ENCODE data around the gene CTNNBIP1. TPM values are rescaled to one million over a fixed set of nuclear protein-coding genes. Genes with fewer than 3 reads are reported as not detected.

The CTNNBIP1 gene
- total and polyA plus RNA-seq, 9 of the 15 experiments (the other 6 are each of a cell fraction or from before 2014, with no cell fraction given), result 0.65 to 29.2 (median 14.7) TPM

DNA sequence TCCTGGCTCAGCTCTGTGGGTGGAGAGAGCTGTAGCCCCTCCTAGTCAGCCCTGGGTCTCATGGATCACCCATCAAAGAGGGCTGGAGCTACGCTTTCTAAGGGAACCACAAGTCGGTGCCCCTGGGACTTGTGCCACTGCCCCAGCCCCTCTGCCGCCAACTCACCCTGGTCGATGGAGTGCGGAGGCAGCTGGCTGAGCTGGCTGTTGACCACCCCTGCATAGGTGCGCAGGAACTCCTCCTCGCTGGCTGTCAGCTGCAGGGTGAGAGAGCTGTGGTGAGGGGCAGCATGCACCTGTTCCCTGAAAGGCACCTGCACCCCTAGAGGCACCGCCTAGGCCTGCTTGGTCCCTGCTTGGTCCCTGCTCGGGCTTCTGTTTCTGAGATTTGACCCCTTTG lies 39.0 kb downstream of the CTNNBIP1 start:
- Histone ChIP-seq H3K36me3 (ENCODE audit: control insufficient read depth, insufficient read depth, low read length) (peaks cover 4% of the 10 kb centered on the region; the same call in 1 of the 3 replicates), H3K79me2 (ENCODE audit: control insufficient read depth, insufficient read depth, low read length) (no peaks in the 10 kb centered on the region), H2AFZ (ENCODE audit: low read depth, low read length) (no peak overlapping the region), H3K4me3 (no peak overlapping the region), H4K20me1 (replicated peaks; ENCODE audit: control insufficient read depth, insufficient read depth, low read length) (peaks cover 8% of the 10 kb centered on the region), H3K27me3 (ENCODE audit: control insufficient read depth in 2 of 2, insufficient read depth in 2 of 2, low read length in 2 of 2) (no peaks in the 10 kb centered on the region), H3K4me2 (ENCODE audit: insufficient read depth, low read length) (no peak overlapping the region), H3K4me1 (replicated peaks in 1 of 2; ENCODE audit: control insufficient read depth in 2 of 2, insufficient read depth in 2 of 2, low read length in 2 of 2) (peaks cover 5 to 32% of the 10 kb centered on the region in 2 experiments; a peak in 4 of 5 replicates), H3K9ac (ENCODE audit: insufficient read depth in 1 of 2, low read depth in 2 of 2, low read length in 2 of 2) (peak overlapping the region in 1 of 2 experiments; percentile 66; a peak in 2 of 4 replicates), H3K27ac (ENCODE audit: extremely low read depth, low read depth, low read length) (no peak overlapping the region), H3K9me1 (ENCODE audit: control insufficient read depth, insufficient read depth, low read length) (no peaks in the 10 kb centered on the region), H3K9me3 (replicated peaks; ENCODE audit: control insufficient read depth, insufficient read depth, low read depth, low read length) (no peaks in the 10 kb centered on the region)
- TF ChIP-seq, protein P1, sequence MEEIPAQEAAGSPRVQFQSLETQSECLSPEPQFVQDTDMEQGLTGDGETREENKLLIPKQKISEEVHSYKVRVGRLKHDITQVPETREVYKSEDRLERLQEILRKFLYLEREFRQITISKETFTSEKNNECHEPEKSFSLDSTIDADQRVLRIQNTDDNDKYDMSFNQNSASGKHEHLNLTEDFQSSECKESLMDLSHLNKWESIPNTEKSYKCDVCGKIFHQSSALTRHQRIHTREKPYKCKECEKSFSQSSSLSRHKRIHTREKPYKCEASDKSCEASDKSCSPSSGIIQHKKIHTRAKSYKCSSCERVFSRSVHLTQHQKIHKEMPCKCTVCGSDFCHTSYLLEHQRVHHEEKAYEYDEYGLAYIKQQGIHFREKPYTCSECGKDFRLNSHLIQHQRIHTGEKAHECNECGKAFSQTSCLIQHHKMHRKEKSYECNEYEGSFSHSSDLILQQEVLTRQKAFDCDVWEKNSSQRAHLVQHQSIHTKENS (CRISPR knock-in tag; IDR thresholded peaks at IDR 0.05), result no peak
- TF ChIP-seq, protein P2, sequence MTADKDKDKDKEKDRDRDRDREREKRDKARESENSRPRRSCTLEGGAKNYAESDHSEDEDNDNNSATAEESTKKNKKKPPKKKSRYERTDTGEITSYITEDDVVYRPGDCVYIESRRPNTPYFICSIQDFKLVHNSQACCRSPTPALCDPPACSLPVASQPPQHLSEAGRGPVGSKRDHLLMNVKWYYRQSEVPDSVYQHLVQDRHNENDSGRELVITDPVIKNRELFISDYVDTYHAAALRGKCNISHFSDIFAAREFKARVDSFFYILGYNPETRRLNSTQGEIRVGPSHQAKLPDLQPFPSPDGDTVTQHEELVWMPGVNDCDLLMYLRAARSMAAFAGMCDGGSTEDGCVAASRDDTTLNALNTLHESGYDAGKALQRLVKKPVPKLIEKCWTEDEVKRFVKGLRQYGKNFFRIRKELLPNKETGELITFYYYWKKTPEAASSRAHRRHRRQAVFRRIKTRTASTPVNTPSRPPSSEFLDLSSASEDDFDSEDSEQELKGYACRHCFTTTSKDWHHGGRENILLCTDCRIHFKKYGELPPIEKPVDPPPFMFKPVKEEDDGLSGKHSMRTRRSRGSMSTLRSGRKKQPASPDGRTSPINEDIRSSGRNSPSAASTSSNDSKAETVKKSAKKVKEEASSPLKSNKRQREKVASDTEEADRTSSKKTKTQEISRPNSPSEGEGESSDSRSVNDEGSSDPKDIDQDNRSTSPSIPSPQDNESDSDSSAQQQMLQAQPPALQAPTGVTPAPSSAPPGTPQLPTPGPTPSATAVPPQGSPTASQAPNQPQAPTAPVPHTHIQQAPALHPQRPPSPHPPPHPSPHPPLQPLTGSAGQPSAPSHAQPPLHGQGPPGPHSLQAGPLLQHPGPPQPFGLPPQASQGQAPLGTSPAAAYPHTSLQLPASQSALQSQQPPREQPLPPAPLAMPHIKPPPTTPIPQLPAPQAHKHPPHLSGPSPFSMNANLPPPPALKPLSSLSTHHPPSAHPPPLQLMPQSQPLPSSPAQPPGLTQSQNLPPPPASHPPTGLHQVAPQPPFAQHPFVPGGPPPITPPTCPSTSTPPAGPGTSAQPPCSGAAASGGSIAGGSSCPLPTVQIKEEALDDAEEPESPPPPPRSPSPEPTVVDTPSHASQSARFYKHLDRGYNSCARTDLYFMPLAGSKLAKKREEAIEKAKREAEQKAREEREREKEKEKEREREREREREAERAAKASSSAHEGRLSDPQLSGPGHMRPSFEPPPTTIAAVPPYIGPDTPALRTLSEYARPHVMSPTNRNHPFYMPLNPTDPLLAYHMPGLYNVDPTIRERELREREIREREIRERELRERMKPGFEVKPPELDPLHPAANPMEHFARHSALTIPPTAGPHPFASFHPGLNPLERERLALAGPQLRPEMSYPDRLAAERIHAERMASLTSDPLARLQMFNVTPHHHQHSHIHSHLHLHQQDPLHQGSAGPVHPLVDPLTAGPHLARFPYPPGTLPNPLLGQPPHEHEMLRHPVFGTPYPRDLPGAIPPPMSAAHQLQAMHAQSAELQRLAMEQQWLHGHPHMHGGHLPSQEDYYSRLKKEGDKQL (CRISPR knock-in tag; IDR thresholded peaks at IDR 0.05; ENCODE audit: borderline replicate concordance), result no peak
- no peak for TF ChIP-seq SMC3 (conservative IDR thresholded peaks at IDR 0.05; ENCODE audit: insufficient read depth, low read depth, low read length)
- TF ChIP-seq SMARCC2 (IDR thresholded peaks at IDR 0.05; ENCODE audit: low read depth), result no peak
- TF ChIP-seq LCOR (CRISPR knock-in tag; IDR thresholded peaks at IDR 0.05), result no peak
- TF ChIP-seq, protein P3, sequence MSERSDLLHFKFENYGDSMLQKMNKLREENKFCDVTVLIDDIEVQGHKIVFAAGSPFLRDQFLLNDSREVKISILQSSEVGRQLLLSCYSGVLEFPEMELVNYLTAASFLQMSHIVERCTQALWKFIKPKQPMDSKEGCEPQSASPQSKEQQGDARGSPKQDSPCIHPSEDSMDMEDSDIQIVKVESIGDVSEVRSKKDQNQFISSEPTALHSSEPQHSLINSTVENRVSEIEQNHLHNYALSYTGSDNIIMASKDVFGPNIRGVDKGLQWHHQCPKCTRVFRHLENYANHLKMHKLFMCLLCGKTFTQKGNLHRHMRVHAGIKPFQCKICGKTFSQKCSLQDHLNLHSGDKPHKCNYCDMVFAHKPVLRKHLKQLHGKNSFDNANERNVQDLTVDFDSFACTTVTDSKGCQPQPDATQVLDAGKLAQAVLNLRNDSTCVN (CRISPR knock-in tag; IDR thresholded peaks at IDR 0.05), result no peak
- TF ChIP-seq SREBF2 (CRISPR knock-in tag; IDR thresholded peaks at IDR 0.05), result no peak
- no peak for TF ChIP-seq KDM5B (IDR thresholded peaks at IDR 0.05; ENCODE audit: insufficient replicate concordance, low read depth, low read length)
- intact Hi-C loops (cut with micrococcal nuclease) (no loop called here), in situ Hi-C loops (cut with MboI) (loop anchor here (5.0 to 10.0 kb wide), 2 partner anchors 74 to 556 kb away; partner anchors contain the start of genes LZIC and NMNAT1)
- CTCF ChIA-PET (ENCODE audit: low intra/inter-chr PET ratio), result no interaction called here
- POLR2A ChIA-PET, result interaction anchor here (2.3 kb wide), 1 partner anchor 9 kb away, joined by 17 read pairs; no protein-coding TSS in a partner anchor
- 66% methylated on average over 9 of the region's 9 CpGs for WGBS (ENCODE audit: insufficient coverage, low coverage, missing lambda C conversion rate)
- no peak for FAIRE-seq
- no peak for ATAC-seq
- BruUV-seq (replicated peaks), result no TSS peak
- no peak for DNase-seq (ENCODE audit: extremely low read depth in 1 of 4, low spot score in 3 of 4)
